ENCODE data around the gene THAP4. TPM values are rescaled to one million over a fixed set of nuclear protein-coding genes. Genes with fewer than 3 reads are reported as not detected.

THAP4 gene
- total and polyA plus RNA-seq, 2 of the 13 experiments (the other 11 are each of a cell fraction or from before 2014, with no cell fraction given) = 59.7 to 75.7 TPM

- TF ChIP-seq, protein P1, sequence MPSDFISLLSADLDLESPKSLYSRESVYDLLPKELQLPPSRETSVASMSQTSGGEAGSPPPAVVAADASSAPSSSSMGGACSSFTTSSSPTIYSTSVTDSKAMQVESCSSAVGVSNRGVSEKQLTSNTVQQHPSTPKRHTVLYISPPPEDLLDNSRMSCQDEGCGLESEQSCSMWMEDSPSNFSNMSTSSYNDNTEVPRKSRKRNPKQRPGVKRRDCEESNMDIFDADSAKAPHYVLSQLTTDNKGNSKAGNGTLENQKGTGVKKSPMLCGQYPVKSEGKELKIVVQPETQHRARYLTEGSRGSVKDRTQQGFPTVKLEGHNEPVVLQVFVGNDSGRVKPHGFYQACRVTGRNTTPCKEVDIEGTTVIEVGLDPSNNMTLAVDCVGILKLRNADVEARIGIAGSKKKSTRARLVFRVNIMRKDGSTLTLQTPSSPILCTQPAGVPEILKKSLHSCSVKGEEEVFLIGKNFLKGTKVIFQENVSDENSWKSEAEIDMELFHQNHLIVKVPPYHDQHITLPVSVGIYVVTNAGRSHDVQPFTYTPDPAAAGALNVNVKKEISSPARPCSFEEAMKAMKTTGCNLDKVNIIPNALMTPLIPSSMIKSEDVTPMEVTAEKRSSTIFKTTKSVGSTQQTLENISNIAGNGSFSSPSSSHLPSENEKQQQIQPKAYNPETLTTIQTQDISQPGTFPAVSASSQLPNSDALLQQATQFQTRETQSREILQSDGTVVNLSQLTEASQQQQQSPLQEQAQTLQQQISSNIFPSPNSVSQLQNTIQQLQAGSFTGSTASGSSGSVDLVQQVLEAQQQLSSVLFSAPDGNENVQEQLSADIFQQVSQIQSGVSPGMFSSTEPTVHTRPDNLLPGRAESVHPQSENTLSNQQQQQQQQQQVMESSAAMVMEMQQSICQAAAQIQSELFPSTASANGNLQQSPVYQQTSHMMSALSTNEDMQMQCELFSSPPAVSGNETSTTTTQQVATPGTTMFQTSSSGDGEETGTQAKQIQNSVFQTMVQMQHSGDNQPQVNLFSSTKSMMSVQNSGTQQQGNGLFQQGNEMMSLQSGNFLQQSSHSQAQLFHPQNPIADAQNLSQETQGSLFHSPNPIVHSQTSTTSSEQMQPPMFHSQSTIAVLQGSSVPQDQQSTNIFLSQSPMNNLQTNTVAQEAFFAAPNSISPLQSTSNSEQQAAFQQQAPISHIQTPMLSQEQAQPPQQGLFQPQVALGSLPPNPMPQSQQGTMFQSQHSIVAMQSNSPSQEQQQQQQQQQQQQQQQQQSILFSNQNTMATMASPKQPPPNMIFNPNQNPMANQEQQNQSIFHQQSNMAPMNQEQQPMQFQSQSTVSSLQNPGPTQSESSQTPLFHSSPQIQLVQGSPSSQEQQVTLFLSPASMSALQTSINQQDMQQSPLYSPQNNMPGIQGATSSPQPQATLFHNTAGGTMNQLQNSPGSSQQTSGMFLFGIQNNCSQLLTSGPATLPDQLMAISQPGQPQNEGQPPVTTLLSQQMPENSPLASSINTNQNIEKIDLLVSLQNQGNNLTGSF (CRISPR knock-in tag; IDR thresholded peaks at IDR 0.05) = no peak; the same call in 1 of the 2 replicates
- TF ChIP-seq SPEN (CRISPR knock-in tag; IDR thresholded peaks at IDR 0.05; ENCODE audit: low read depth) (0 out of 2 replicates have a peak, but pooled peaks have one; percentile 56), ZNF441 (CRISPR knock-in tag; IDR thresholded peaks at IDR 0.05; ENCODE audit: borderline replicate concordance) (no peak), ZBTB4 (CRISPR knock-in tag; IDR thresholded peaks at IDR 0.05; ENCODE audit: borderline replicate concordance) (no peak), BRCA1 (CRISPR knock-in tag; IDR thresholded peaks at IDR 0.05) (no peak; the same call in 1 of the 2 replicates), NFYB (CRISPR knock-in tag; IDR thresholded peaks at IDR 0.05) (peak; percentile 25; the same call in 1 of the 2 replicates), ZBTB26 (CRISPR knock-in tag; IDR thresholded peaks at IDR 0.05; ENCODE audit: borderline replicate concordance) (0 out of 2 replicates have a peak, but pooled peaks have one; percentile 16), ZNF816 (CRISPR knock-in tag; IDR thresholded peaks at IDR 0.05; ENCODE audit: borderline replicate concordance) (no peak), SOX6 (IDR thresholded peaks at IDR 0.05) (no peak), SOX6 (CRISPR knock-in tag; IDR thresholded peaks at IDR 0.05) (peak; percentile 57; the same call in 1 of the 2 replicates), MTA1 (CRISPR knock-in tag; IDR thresholded peaks at IDR 0.05; ENCODE audit: borderline replicate concordance) (peak; percentile 52; the same call in 1 of the 2 replicates), ZNF629 (CRISPR knock-in tag; conservative IDR thresholded peaks at IDR 0.05) (no peak), HNF4A (CRISPR knock-in tag; IDR thresholded peaks at IDR 0.05) (no peak; the same call in 1 of the 2 replicates)
- TF ChIP-seq, protein P2, sequence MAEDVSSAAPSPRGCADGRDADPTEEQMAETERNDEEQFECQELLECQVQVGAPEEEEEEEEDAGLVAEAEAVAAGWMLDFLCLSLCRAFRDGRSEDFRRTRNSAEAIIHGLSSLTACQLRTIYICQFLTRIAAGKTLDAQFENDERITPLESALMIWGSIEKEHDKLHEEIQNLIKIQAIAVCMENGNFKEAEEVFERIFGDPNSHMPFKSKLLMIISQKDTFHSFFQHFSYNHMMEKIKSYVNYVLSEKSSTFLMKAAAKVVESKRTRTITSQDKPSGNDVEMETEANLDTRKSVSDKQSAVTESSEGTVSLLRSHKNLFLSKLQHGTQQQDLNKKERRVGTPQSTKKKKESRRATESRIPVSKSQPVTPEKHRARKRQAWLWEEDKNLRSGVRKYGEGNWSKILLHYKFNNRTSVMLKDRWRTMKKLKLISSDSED (CRISPR knock-in tag; IDR thresholded peaks at IDR 0.05) = no peak
- TF ChIP-seq, protein P3, sequence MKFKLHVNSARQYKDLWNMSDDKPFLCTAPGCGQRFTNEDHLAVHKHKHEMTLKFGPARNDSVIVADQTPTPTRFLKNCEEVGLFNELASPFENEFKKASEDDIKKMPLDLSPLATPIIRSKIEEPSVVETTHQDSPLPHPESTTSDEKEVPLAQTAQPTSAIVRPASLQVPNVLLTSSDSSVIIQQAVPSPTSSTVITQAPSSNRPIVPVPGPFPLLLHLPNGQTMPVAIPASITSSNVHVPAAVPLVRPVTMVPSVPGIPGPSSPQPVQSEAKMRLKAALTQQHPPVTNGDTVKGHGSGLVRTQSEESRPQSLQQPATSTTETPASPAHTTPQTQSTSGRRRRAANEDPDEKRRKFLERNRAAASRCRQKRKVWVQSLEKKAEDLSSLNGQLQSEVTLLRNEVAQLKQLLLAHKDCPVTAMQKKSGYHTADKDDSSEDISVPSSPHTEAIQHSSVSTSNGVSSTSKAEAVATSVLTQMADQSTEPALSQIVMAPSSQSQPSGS (CRISPR knock-in tag; IDR thresholded peaks at IDR 0.05) = 0 out of 2 replicates have a peak, but pooled peaks have one; percentile 33
Observed at GRCh38 chr2:241636182-241637017, 558 bp downstream of the THAP4 start (continued).
